ENCODE data around the gene RNLS.
"Not testable (repeated sequence)": the region's sequence is repeated elsewhere in the genome, so short reads cannot be mapped to it uniquely, and the experiment has no call there.

Gene RNLS

DNA sequence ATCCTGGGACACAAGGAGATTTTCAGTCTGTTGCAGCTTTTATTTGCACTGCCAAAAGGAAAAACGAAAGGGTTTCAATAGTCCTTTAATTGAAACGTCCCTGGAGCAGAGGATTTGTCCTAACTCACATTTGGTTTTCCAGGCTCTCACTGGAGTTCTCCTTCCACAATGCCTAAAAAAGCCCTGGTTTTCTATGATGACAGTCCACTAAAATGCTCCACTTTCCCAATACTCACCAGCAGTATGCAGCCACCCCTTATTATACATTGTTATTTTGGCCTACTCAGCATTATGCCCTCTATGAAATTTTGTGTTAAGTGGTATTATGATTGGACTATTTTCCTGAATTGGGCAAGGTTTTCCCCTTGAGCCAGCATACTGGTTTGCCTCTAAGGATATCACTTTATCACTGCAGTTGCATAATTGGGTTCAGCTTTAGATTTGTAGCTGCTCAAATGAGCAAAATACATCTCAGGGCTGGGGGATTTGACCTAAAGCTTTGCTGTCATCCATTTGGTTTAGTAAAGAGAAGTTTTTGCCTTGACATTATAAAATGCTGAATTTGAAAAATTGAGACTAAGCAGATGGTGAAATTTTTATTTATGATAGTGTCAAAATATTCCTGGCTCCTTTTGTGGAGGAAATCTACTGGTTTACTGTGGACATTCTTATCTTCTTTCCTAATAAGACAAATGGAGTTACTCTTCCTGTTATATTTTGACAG, 239.2 kb downstream of the RNLS start:
- no peak for DNase-seq (ENCODE audit: low spot score)

GRCh38 chr10:88342733-88343310, 240.3 kb downstream of the RNLS start:
- no peak for DNase-seq (ENCODE audit: low spot score)

GRCh38 chr10:88337134-88337533, 246.0 kb downstream of the RNLS start:
- DNase-seq (ENCODE audit: low spot score), result no peak

GRCh38 chr10:88336334-88336733, 246.8 kb downstream of the RNLS start:
- no peak for DNase-seq (ENCODE audit: low spot score)

GRCh38 chr10:88333248-88333630, 249.9 kb downstream of the RNLS start:
- no peak for DNase-seq (ENCODE audit: low spot score)

DNA sequence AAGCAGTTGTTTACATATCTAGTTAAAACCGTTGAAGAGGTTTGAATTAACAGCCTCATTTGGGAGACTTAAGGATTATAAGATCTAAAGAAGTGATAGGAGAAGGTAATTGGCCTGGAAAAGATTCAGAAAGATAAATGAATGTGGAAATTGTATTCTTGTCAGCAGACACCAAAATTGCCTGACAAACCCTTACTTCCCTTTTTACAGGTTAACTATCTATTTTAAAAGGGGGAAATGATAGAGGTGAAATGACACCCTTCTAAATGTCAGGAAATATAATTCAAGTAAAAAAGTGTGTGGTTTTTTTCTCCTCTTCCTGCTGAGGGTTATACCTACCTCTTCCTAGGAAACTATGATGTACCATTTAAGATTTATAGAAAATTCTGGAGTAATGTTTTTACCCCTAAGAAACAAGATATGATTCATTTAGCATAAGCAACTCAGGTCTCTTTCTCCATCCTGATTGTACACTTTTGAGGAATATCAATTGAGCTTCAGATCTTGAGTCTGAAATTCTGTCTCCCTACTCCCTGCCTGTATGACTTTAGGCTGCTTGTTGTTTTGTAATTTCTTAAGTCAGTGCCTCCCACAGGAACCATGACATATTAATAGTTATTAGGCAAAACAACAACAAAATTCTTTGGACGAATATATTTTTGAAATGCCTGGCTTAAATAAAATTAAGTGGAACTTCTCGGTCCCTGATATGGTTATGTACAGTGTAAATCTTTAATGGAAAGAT, 250.4 kb downstream of the RNLS start:
- no peak for DNase-seq (ENCODE audit: low spot score)

GRCh38 chr10:88330174-88330573, 252.9 kb downstream of the RNLS start:
- no peak for DNase-seq (ENCODE audit: low spot score)

- no peak for DNase-seq (ENCODE audit: low spot score)
Observed at GRCh38 chr10:88322324-88323063, 260.6 kb downstream of the RNLS start.

DNA sequence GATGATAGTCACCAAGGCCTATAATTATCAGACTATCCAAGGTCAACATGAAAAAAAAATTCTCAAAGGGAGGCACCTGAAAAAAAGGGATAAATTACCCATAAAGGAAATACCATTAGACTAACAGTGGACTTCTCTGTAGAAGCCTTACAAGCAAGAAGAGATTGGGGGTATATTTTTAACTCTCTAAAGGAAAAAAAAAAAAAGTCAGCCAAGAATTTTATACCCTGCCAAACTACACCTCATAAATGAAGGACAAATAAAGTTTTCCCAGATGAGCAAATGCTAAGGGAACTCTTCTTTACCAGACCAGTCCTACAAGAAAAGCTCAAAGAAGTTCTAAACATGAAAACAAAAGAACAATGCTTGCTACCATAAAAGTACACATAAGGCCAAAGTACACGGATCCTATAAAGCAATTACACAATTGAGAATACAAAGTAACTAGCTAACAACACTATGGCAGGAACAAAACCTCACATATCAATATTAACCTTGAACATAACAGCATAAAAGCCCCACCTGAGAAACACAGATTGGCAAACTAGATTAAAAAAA, 263.1 kb downstream of the RNLS start:
- no peak for DNase-seq (ENCODE audit: low spot score)

DNA sequence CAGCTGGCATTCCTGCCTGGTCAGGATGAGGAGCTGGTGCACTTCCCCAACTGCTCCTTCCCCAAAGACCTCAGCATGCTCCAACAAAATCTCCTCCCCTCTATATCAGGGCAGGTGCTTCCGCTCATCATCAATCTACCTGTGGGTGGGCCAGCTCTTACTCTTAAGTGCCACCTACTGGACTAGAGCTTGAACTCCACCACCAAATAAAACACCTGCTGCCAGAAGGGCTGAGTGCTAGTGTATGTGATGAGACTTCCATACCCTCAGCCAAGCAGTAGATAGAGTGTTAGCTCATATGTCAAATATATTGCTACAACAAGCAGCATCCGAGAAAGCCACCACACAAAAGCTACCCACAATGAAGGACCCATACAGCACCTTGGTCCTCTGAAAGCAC, 264.3 kb downstream of the RNLS start:
- DNase-seq (ENCODE audit: low spot score), result no peak

- DNase-seq (ENCODE audit: low spot score), result no peak
Observed at GRCh38 chr10:88317099-88317498, 266.0 kb downstream of the RNLS start.

- no peak for DNase-seq (ENCODE audit: low spot score)
Observed at GRCh38 chr10:88316292-88316861, 266.7 kb downstream of the RNLS start.

DNA sequence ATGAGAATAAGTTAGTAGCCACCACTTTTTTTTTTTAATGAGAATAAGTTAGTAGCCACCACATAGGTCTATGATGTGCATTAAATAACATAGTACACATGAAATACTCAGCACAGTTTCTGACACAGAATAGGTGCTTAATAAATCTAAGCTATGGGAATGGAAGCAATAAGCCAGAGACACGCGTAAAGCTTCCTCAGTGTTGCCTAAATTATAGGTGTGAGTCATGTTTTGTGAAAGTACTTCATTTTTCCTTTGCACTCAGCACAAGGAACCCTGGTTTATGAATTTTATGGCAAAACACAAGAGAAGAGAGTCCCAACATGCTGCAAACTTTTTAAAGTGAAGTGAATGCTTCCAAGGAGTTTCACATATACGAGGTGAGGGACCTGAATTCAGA, 267.4 kb downstream of the RNLS start:
- no peak for DNase-seq (ENCODE audit: low spot score)

- DNase-seq (ENCODE audit: low spot score), result no peak
Observed at GRCh38 chr10:88314362-88314761, 268.8 kb downstream of the RNLS start.

- no peak for DNase-seq (ENCODE audit: low spot score)
Observed at GRCh38 chr10:88313878-88314277, 269.2 kb downstream of the RNLS start.

DNA sequence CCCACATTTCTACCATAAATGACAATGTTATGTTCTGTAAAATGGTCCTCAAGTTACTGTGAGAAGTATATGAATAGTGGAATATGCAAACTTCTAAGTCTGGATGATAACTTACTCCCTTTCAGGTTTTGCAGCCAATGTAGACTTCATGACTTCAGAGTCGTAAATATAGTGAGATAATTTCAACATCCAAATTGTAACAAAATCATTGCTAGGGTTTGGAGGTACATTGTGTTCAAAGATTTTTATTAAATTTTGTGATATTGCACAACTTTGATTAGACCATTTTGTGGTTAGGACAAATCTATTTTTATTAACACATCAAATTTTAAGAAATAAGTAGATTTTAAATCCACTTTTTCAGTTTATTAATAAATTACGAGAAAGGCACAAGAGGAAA, 270.3 kb downstream of the RNLS start:
- DNase-seq (ENCODE audit: low spot score), result no peak

DNA sequence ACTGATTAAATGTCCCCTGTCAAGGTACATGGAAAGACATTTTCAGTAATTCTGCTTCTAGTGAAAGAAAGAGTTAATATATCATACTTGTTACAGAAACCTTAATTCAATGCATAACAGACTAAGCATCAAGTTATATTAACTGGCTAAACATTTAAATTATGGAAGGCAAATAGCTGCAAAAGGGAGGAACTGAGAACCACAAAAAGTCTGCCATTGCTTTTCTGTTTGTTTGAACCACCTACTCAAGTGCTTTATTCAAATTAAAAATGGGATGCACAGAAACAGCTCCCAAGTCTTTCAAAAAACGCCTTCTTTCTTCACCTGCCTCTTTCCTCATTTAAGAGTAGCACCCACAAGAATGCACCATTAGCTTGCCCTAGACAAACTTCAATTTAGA, 271.9 kb downstream of the RNLS start:
- DNase-seq (ENCODE audit: low spot score), result no peak

DNA sequence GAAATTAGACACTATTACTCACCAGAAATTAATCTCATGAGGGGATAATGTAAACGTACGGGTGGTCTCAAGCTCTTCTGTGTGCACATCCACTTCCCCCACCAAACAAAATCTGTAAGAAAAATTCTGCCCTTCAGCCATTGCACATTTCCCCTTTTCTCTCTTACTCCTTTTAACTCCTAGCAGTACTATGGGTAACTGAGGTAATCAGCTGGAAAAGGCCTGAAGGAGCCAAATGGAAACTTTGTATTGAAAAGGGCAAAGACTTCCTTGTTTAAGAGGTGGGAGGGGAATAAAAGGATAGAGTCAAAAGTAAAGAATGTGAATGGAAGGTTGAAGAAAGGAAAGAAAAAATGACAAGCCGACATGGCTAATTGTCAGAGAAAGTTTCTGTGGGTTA, 273.8 kb downstream of the RNLS start:
- DNase-seq (ENCODE audit: low spot score), result no peak

- DNase-seq (ENCODE audit: low spot score), result not testable (repeated sequence)
Observed at GRCh38 chr10:88308361-88308760, 274.8 kb downstream of the RNLS start.

GRCh38 chr10:88299787-88300186, 283.3 kb downstream of the RNLS start:
- no peak for DNase-seq (ENCODE audit: low spot score)

DNA sequence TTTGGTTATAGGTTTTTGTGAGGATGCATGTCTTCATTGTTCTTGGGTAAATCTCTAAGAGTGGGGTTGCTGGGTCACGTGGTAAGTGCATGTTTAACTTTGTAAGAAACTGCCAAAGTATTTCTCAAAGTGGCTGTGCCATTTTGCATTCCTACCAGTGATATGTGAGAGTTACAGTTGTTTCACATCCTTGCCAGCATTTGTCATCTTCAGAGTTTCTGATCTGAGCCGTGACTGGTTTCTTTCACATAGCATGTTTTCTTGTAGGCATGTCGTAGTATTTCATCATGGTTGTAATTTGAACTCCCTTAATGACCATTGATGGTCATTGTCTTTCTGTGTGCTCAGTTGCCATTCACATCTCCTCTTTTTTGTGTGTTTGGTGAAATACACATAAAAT, 286.0 kb downstream of the RNLS start:
- DNase-seq (ENCODE audit: low spot score), result no peak

- no peak for DNase-seq (ENCODE audit: low spot score)
Observed at GRCh38 chr10:88293651-88294230, 289.4 kb downstream of the RNLS start.

Data from GM03348 (cell line).